ENCODE results near the gene VAC14. TPM values are rescaled to one million over a fixed set of nuclear protein-coding genes. Genes with fewer than 3 reads are reported as not detected.

The VAC14 gene
- total RNA-seq, 1 donor from 2014 or later = 52.2 TPM

DNA sequence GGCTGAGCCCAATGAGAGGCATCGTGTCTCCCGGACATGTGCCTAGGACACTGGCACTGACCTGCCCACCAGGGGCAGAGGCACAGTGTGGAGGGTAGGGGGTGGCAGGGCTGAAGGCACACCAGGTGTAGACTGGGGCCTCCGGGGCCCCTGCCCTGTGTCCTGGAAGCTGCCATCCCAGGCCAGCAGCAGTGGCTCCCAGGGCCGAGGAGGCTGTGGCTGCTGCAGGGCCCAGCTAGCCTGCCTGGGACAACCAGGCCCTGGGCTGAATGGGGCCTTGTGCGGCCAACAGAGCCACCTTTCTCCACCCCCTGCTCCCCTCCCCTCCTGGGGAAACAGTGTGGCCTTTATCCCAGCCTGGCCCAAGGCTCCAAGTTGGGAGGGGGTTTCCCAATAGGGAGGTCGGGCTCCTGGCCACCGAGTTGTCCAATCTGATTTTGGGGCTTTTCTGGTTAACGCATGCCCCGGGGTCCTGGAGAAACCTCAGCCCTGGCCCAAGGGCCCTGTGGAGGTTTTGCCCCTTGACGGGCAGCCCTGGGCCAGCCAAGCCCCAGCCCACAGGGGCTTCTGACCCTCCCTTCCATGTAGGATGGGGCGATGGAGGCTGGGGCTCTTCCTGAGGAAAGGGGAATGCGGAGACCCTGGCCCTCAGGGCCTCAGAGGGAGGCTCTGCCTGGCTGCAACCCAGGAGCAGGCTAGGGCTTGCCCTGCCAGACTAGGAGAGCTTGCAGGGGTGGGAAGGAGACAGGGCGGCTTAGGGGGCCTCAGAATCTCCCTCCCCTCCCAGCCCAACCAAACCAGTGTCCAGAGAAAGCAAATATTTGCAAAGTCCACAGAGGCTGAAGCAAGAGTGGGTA is 119.3 kb downstream of the VAC14 start:
- Histone ChIP-seq H3K9me3 (no peaks in the 10 kb centered on the region), H3K27ac (peak overlapping the region; percentile 58), H3K4me1 (peaks cover 37% of the 10 kb centered on the region), H3K27me3 (no peaks in the 10 kb centered on the region), H3K4me3 (peak overlapping the region; percentile 21), H3K36me3 (peaks cover 38% of the 10 kb centered on the region)
- intact Hi-C loops (cut with DNase I) = no loop called here
- TF ChIP-seq, protein P1, sequence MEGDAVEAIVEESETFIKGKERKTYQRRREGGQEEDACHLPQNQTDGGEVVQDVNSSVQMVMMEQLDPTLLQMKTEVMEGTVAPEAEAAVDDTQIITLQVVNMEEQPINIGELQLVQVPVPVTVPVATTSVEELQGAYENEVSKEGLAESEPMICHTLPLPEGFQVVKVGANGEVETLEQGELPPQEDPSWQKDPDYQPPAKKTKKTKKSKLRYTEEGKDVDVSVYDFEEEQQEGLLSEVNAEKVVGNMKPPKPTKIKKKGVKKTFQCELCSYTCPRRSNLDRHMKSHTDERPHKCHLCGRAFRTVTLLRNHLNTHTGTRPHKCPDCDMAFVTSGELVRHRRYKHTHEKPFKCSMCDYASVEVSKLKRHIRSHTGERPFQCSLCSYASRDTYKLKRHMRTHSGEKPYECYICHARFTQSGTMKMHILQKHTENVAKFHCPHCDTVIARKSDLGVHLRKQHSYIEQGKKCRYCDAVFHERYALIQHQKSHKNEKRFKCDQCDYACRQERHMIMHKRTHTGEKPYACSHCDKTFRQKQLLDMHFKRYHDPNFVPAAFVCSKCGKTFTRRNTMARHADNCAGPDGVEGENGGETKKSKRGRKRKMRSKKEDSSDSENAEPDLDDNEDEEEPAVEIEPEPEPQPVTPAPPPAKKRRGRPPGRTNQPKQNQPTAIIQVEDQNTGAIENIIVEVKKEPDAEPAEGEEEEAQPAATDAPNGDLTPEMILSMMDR (IDR thresholded peaks at IDR 0.05) = no peak
- no peak for ATAC-seq
- DNase-seq = no peak

DNA sequence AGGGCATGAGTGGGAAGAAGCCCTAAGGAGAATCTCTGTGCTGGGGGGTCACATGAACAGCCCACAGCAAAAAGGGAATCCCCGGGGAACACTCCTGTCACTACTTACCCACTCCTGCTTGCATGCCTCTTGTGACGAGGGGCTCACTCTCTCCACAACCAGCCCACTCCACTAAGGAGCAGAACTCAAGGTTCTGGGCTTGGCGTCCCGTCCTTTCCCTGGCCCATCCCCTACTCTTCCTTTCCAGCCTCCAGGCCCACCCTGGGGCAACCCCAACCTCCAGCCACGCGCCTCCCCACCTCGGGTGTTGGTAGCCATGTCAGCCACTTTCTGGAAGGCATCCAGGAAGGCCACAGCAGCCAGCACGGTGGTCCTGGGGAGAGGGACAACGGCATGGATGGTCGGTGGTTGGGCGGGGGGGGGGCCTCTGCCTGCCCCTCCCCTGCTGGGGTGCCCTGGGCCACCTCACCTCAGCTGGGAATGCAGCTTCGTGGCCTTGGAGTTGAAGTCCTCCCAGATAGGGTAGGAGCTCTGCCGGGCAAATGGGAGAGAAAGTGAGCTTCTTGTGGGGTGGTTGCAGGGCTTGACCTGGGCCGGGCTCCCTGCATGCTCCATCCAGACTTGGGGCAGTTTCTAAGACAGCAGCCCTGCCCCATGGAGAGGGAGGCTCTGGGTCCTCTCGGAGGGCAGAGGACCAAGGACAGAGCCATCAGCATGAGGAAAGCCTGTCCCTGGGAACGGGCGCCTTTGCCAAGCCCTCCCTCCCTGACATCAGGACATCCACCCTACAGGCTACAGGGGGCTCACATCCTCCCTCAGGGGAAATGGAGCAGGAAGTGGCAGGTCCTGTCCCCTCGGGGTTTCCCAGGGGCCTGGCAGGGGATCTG is 120.2 kb downstream of the VAC14 start:
- H3K27ac ChIP-seq = peak overlapping the region; percentile 30

DNA sequence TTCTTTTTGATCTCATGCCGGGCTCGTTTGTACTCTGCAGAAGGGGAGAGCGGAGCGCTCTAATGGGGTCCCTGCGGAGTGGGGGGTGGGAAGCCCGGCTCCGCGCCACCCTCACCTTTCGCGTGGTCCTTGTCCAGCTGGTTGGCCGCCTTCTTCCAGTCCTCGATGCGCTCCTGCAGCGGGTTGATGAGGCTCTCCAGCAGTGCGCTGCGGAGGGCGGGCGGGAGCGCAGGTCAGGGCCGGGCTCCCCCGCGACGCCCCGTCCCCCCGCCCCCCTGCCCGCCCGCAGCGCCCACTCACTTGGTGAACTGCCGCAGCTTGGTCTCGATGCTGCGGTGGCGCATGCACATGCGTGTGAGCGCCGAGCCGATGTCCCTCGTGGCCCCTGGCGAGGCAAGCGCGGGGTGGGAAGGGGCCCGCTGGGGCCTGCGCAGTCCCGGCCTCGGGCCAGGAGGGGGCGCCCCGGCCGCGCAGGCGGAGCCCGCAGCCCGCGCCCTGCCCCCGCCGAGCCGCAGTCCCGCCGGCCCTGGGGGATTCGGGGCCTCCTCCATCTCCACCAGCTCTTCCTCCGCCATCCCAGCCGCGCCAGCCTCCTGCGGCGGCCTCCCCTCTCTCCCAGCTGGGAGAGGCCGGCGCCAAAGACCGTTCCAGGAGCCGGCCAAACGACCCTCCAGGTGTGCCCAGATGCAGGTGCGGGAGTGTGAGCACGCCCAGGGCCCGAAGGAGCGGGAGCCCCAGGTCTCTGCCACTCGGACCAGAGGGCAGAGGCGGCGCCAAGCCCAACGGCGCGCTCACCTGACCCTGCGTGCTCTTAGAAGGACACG is 121.1 kb downstream of the VAC14 start:
- Histone ChIP-seq H3K4me3 (no peak overlapping the region), H3K36me3 (peaks cover 52% of the 10 kb centered on the region), H3K27me3 (no peaks in the 10 kb centered on the region), H3K4me1 (peaks cover 32% of the 10 kb centered on the region), H3K27ac (no peak overlapping the region), H3K9me3 (no peaks in the 10 kb centered on the region)
- intact Hi-C loops (cut with DNase I) = loop anchor here (10.0 kb wide), 1 partner anchor 95 kb away; no protein-coding TSS in a partner anchor
- no peak for DNase-seq
- TF ChIP-seq, protein P1 (IDR thresholded peaks at IDR 0.05) = peak; percentile 26
- ATAC-seq = peak; percentile 38

More for the DNA sequence above, 120.2 kb downstream of the VAC14 start:
- intact Hi-C loops (cut with DNase I) = no loop called here
- Histone ChIP-seq H3K9me3 (no peaks in the 10 kb centered on the region), H3K27me3 (no peaks in the 10 kb centered on the region), H3K36me3 (peaks cover 47% of the 10 kb centered on the region), H3K4me1 (peaks cover 32% of the 10 kb centered on the region), H3K4me3 (peak overlapping the region; percentile 3)
- TF ChIP-seq, protein P1 (IDR thresholded peaks at IDR 0.05) = no peak
- ATAC-seq (no peak), DNase-seq (no peak)

DNA sequence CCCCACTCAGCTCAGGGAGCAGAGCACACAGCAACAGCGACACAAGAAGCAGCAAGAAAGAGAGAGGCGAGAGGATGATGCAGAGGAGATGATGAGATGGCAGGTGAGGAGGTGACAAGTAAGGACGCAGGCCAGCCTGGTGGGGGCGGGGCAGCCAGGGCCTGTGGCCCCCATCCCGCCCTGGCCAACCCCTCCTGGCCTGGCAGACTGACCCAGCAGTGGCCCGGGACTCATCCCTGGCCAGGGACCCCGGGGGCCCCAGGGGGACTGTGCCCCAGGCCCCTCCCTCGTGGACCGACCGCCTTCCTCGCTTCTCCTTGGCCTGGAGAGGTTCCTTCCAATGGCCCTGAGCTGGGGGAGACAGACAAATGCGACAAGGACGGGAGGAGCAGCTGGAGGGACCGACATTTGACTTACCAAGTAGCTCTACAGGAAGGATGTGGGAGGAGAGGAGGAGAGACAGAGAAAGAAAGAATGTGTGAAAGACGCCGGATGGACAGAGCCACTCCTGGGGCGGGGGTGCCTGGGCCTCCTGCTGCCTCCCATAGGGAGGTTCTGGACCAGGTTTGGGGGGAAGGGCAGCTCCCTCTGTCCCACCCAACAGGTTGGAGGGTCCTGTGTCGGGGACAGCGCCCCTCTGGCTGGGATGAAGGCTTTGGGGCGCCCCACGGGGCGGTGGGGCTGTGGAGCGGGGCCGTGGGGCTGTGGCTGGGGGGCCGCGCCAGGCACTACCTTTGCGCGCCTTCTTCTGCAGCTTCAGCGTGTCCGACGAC is 121.9 kb downstream of the VAC14 start:
- TF ChIP-seq, protein P1 (IDR thresholded peaks at IDR 0.05) = no peak
- Histone ChIP-seq H3K4me1 (peaks cover 32% of the 10 kb centered on the region), H3K27ac (no peak overlapping the region), H3K9me3 (no peaks in the 10 kb centered on the region), H3K27me3 (no peaks in the 10 kb centered on the region), H3K36me3 (peaks cover 55% of the 10 kb centered on the region), H3K4me3 (no peak overlapping the region)
- intact Hi-C loops (cut with DNase I) = loop anchor here (10.0 kb wide), 1 partner anchor 96 kb away; no protein-coding TSS in a partner anchor
- no peak for DNase-seq
- ATAC-seq = no peak

Measured in upper lobe of right lung (tissue), 1 donor.